HG03432 (cell line): ENCODE data around the gene TESK1.
"Not testable (repeated sequence)": the region's sequence is repeated elsewhere in the genome, so short reads cannot be mapped to it uniquely, and the experiment has no call there.

ENCODE experiments used
- ATAC-seq: cut with Tn5 transposase; IDR thresholded peaks from one replicate; pipeline ENCODE4 v1.9.1; 2021; ENCODE audit warnings: mild to moderate bottlenecking, moderate library complexity; ENCODE audit not compliant: unreplicated experiment

Gene TESK1

GRCh38 chr9:35643046-35643445 lies 38.0 kb downstream of the TESK1 start:
- ATAC-seq, result no peak

GRCh38 chr9:35645736-35646135 lies 40.7 kb downstream of the TESK1 start:
- ATAC-seq, result not testable (repeated sequence)

DNA sequence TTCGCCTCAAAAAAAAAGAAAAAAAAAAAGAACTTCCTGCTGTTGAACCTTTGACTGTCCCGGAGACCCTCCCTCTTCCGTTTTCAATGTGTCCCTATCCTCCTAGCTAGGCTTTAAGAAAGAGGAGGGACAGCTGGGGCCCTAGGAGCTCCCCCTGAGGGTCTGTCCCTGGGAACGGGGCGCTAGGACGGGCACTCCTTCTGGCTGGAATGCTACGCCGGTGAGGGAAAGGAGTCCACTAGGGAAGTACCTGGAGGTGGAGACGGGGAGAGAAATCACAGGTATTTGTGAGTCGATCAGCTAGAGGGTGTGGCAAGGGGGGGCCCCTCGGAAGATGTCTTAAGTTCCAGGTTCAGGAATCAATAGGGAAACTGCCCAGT lies 41.1 kb downstream of the TESK1 start:
- ATAC-seq, result no peak

DNA sequence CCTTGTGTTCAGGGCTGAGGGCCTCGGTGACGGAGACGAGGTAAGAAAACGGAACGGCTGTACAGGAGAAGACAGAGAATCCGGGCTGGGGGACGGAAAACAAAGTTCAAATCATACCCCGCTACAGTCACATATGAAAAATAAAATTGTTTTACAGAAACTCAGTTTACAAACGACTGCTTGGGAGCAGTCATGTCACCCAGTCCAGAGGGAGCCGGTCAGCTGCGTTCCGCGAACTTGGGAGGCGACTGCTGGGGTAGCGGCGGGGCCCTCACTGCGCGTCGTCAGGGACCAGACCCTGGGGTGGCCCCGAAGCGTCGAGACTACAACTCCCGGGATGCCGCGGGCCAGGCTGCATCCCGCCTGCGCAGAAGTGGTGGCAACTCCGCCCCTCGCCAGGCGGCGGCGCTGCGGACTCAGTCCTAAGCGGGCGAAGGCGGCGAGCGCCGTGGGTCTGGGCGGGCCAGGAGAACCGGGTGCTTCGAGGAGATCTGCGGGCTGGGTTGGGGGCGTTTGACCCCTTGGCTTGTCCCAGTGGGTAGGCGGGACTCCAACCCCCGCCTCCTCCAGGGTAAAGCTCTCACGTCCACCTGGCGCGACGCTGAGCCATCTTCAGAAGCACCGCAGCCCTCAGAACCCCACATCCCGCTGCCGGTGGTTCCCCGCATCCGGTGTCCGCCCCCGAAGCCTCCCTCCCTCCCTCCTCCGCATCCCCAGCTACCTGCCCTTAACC lies 41.6 kb downstream of the TESK1 start:
- ATAC-seq, result peak; percentile 91

- no peak for ATAC-seq
These were observed 44.6 kb downstream of the TESK1 start for GRCh38 chr9:35649431-35650340.

DNA sequence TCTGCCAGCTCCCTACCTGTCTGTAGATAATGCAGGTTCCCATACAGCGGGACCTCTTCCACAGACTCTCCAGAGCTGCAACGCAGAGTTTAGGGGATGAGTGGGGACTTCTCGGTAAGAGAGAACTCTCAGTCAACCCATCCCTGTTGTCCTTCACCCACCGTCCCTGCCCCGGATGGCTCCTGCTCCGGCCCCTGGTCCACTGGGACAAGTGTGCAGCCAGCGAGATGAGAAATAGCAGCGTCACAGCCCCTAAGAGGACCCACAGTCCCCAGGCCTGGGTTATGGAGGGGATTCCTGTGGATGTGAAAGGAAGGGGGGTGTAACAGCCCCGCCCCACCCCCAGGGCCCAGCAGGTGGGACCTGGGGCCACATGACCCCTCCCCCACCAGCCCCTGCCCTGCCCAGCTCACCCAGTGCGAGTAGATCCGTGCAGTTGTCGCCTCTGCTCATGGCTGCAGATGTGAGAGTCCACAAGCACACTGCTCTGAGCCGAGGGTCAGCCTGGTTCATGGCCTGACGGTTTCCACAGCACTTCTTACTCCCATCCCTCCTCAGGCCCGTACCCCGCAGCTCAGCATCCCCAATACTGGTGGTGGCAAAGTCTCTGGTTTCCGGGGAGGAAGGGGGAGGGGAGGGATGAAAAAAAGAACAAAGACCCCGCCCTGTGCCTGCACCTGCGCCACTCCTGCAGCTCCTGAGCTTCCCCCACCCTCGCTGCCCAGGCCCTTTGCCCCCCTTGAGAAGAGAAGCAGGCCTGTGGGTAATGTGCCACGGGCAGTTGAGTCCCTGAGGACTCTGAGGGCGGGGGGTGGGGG lies 45.5 kb downstream of the TESK1 start, which contains the start of gene SIT1:
SIT1 (minus strand) TSS at position 591 of the 818 bp plus-strand sequence; CDS start at position 513, 78 bp downstream.
- no peak for ATAC-seq

DNA sequence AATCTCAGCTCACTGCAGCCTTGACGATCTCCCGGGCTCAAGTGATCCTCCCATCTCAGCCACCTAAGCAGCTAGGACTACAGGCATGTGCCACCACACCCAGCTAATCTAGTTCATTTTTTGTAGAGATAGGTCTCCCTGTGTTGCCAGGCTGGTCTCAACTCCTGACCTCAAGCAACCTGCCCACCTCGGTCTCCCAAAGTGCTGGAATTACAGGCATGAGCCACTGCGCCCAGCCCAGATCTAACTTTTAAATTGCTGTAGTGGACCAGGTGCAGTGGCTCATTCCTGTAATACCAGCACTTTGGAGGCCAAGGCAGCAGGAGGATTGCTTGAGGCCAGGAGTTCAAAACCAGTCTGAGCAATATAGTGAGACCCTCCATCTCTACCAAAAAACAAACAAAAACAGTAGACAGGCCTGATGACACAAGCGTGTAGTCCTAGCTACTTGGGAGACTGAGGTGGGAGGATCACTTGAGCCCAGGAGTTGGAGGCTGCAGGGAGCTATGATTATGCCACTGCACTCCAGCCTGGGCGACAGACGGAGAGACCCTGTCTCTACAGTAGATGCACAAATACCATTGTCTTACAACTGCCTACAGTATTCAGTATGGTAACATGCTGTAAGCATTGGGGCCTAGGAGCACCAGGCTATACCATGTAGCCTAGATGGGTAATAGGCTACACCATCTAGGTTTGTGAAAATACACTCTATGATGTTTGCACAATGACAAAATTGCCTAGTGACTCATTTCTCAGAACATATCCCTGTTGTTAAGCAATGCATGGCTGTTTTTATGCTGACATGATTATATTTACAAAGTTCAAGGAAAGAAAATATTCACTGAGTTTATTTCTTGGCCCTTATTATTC lies 47.1 kb downstream of the TESK1 start:
- no peak for ATAC-seq

GRCh38 chr9:35652829-35653209 lies 47.8 kb downstream of the TESK1 start:
- no peak for ATAC-seq

GRCh38 chr9:35653611-35654010 lies 48.5 kb downstream of the TESK1 start:
- no peak for ATAC-seq

GRCh38 chr9:35656348-35656747 lies 51.3 kb downstream of the TESK1 start:
- ATAC-seq, result no peak

GRCh38 chr9:35656831-35657545 lies 51.9 kb downstream of the TESK1 start:
- no peak for ATAC-seq

GRCh38 chr9:35657546-35658136 lies 52.6 kb downstream of the TESK1 start, which contains the start of gene RMRP:
RMRP (minus strand) TSS chr9:35658019.
- peak; percentile 86 for ATAC-seq

GRCh38 chr9:35658137-35658967 lies 53.3 kb downstream of the TESK1 start, which contains the start of gene CCDC107:
CCDC107 (plus strand) TSS chr9:35658292; CDS start chr9:35658380, 88 bp downstream.
- peak; percentile 66 for ATAC-seq

DNA sequence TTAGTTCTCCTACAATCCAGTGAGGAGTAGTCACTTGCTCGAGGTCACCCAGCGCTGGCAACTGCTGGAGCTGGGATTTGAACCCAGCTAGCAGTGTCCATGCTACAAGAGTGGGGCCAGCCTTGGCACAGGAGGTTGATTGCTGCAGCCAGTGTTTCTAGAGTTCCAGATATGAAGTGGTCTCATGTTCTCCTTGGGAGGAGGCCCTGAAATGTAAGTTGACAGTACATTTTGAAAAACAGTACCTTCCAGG lies 53.8 kb downstream of the TESK1 start:
- no peak for ATAC-seq

DNA sequence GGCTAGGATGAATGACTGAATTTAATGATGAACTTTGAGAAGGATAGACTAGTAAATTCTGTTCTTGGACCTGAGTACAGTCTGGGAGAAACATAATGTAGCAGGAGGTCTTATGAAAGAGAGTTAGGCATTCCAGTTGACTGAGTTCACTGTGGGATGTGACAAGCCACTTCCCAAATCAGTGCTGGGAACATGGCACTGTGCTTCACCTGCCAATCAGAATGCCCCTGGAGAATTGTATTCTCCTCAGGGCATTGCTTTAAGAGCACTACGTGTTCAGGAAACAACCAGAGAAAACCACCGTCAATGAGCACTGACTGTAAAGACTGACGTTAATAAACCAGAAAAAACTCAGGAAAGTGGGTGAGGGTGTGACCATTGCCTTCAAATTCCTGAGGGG lies 54.3 kb downstream of the TESK1 start:
- ATAC-seq, result no peak
